HG02884 (cell line): ENCODE data around the gene TNFRSF19.

Source experiments
- ATAC-seq: cut with Tn5 transposase; IDR thresholded peaks from one replicate; pipeline ENCODE4 v1.9.1; 2021; ENCODE audit warnings: mild to moderate bottlenecking, moderate library complexity; ENCODE audit not compliant: unreplicated experiment

TNFRSF19 gene

GRCh38 chr13:23679220-23679619 is 109.0 kb downstream of the TNFRSF19 start:
- ATAC-seq, result no peak

DNA sequence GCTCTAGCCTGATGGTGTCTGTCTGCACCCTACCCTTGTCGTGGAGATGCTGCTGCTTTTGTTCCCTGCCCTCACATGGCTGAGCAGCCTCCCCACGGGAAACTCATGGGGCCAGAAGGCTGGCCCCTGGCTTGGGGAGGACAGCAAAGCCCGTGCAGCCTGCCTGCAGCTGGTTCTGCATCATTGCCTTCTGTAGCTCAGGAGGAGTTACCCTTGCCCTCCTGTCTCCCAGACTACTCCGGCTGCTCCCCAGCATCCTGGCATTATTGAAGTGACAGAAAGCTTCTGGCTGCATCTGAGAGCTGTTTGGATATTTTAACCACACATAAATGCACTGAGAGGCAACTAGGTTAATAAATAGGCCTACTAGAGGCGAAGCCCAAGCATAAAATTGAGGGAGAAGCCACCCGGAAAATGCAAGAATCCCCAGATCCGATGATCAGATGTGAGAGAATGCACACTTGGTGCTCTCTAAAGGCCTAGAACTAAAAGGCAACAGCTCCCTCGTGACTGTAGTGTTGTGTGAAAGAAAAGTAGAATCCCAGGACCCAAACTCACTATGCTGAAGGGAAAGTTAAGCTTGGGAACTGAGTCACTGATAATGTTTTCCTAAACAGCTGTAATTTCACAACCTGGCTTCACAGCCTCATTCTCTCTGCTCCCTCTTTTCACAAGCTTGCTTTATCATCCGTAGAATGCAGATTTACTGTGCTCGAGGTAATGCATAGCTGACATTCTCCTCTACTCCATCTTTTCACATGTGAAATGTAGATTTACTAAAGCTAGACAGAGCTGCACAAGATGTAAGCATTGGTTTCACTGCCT is 110.8 kb downstream of the TNFRSF19 start:
- no peak for ATAC-seq

GRCh38 chr13:23683084-23683483 is 112.9 kb downstream of the TNFRSF19 start:
- no peak for ATAC-seq

DNA sequence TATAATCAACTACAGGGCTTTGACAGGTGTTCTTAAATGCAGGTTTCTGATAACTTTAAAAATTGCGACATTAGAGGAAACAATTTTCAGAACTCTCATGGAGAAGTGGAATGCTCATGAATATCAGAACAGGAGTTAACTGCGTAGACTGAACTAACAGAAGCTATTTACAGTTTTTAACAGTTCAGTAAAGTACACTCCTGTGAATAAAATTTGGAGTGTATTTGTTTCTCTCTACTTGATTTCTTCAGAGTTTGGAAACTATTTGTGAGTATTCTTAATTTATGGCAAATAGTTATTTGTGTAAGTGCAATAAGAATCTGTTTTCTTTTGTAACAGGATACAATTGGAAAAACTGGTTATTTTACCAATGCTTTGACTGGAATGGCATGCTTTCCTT is 114.4 kb downstream of the TNFRSF19 start:
- ATAC-seq, result no peak

GRCh38 chr13:23685416-23685815 is 115.2 kb downstream of the TNFRSF19 start:
- ATAC-seq, result no peak

- ATAC-seq, result no peak
Observed at GRCh38 chr13:23686948-23687347, 116.7 kb downstream of the TNFRSF19 start.

- no peak for ATAC-seq
Observed at GRCh38 chr13:23687614-23688013, 117.4 kb downstream of the TNFRSF19 start.

- no peak for ATAC-seq
Observed at GRCh38 chr13:23688336-23688735, 118.1 kb downstream of the TNFRSF19 start.

DNA sequence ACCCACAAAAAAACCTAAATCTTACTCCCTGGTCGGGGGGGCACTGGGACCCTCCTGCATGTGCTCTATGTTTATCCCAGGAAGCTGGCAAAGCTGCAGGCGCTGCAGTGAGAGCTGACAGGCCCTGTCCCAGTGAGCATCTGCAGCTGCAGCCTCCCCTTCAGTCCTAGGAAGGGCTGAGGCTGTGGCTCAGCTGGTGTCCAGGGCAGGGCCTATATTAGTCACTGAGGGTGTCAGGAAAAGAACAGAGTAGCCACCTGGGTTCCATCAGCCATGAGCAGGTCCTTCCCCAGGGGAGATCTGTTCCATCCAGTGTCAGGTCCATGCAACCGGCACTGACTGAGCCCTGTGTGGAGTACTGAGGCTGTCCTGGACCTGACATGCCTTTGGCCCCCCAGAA is 120.5 kb downstream of the TNFRSF19 start:
- ATAC-seq, result no peak

DNA sequence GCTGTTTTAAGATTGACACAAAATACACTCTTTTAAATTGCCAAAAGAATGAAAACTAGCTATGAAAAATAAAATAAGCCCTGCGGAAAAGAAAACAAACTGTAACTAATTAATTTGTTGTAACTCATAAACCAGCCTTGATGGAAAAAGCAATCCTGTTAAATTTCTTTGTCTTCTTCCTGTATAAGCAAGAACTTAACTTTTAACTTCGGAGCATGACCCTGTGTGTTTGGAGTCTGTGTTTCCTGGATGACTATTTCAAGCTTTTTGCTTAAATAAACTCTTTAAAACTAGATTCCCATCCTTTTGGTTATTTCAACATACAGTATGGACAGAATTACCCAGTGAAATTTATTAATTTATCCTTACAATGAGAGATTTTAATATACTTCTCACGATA is 122.6 kb downstream of the TNFRSF19 start:
- no peak for ATAC-seq

- no peak for ATAC-seq
Observed at GRCh38 chr13:23695196-23695595, 125.0 kb downstream of the TNFRSF19 start.

GRCh38 chr13:23695711-23696464 is 125.7 kb downstream of the TNFRSF19 start:
- peak; percentile 82 for ATAC-seq

GRCh38 chr13:23696610-23697009 is 126.4 kb downstream of the TNFRSF19 start:
- no peak for ATAC-seq

GRCh38 chr13:23697772-23698313 is 127.6 kb downstream of the TNFRSF19 start:
- ATAC-seq, result no peak

DNA sequence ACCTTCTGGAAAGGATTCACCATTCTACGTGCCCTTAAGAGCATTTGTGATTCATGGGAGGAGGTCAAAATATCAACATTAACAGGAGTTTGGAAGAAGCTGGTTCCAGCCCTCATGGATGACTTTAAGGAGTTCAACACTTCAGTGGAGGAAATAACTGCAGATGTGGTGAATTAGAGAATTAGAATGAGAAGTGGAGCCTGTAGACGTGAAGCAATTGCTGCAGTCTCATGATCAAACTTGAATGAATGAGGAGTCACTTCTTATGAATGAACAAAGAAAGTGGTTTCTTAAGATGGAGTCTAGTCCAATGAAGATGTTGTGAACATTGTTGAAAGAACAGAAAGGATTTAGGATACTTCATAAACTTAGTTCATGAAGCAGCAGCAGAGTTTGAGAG is 129.1 kb downstream of the TNFRSF19 start:
- no peak for ATAC-seq

DNA sequence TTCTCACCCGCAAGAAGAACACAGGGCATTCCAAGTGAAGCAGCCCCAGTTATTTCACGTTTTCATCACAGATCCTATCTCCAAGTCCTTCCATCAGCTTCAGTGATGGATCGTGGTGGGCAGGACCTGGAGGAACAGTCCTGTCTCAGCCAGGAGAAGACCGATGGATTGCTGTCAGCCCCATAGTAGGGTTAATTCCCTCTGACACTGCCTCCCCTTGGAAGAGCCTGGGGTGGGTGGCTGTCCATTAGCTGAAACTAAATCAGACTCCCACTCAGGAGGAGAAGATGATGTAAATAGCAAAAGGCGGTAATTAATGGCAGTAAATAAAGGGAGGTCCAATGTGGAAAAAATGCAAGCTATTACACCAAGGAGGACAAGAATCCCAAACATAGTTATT is 131.0 kb downstream of the TNFRSF19 start:
- no peak for ATAC-seq

- ATAC-seq, result no peak
Observed at GRCh38 chr13:23701636-23702035, 131.4 kb downstream of the TNFRSF19 start.

GRCh38 chr13:23703246-23703860 is 133.1 kb downstream of the TNFRSF19 start:
- ATAC-seq, result no peak

- ATAC-seq, result no peak
Observed at GRCh38 chr13:23705583-23705982, 135.4 kb downstream of the TNFRSF19 start.

GRCh38 chr13:23707674-23708073 is 137.5 kb downstream of the TNFRSF19 start:
- ATAC-seq, result no peak

DNA sequence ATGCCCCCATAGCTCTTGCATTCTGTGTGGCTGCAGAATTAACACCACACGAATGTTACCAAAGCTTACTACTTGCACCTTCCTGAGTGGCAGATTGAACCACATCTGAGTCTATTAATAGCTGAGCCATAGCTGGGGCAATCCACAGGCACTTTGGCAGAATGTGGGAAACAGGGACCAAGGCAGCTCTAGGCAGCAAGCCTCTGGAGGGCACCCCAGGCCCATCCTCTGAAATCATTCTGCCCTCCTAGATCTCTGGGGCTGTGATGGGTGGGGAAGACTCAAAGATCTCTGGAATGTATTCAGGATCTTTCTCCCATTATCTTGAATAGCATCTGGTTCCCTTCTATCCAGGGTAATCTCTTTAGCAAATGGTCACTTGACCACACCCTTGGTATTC is 139.3 kb downstream of the TNFRSF19 start:
- ATAC-seq, result no peak
